Esophagus muscularis mucosa (tissue), 4 donors: ENCODE measurements around the gene KRTAP5-4. TPM values are rescaled to one million over a fixed set of nuclear protein-coding genes. Genes with fewer than 3 reads are reported as not detected.
"Not testable (repeated sequence)": the region's sequence is repeated elsewhere in the genome, so short reads cannot be mapped to it uniquely, and the experiment has no call there.

Experiments used
- DNase-seq: peaks from one replicate; pipeline ENCODE4 v3.0.0-alpha.2; 2017; ENCODE audit errors: extremely low spot score
- H3K27ac ChIP-seq, 4 donors: fragments of 200-600 bp; sonication (generic); replicated peaks in 1 of 4; 1 replicate in 3 of 4; 2 replicates in 1 of 4; pipeline ENCODE4 v1.5.1; 2016 to 2019; ENCODE audit warnings: mild to moderate bottlenecking in 1 of 4
- H3K27me3 ChIP-seq, 4 donors: fragments of 200-600 bp; sonication (generic); one replicate each; pipeline versions ENCODE4 v1.5.1 to v1.6.0; 2016 to 2019
- H3K36me3 ChIP-seq, 4 donors: fragments of 200-600 bp; sonication (generic); one replicate each; pipeline ENCODE4 v1.5.1; 2016 to 2019
- H3K4me1 ChIP-seq, 4 donors: fragments of 200-600 bp; sonication (generic); one replicate each; pipeline ENCODE4 v1.5.1; 2016 to 2019
- H3K4me3 ChIP-seq, 4 donors: fragments of 200-600 bp; sonication (generic); 1 replicate in 2 of 4; 2 replicates in 2 of 4; pipeline ENCODE4 v1.5.1; 2016 to 2019; ENCODE audit warnings: mild to moderate bottlenecking in 4 of 4, moderate library complexity in 1 of 4
- H3K9me3 ChIP-seq, 4 donors: fragments of 200-600 bp; sonication (generic); 1 replicate in 3 of 4; 2 replicates in 1 of 4; pipeline ENCODE4 v1.5.1; 2016 to 2019
- CTCF ChIP-seq, 3 experiments: fragments of 200-600 bp in 2 of 3; fragments of 450-650 bp in 1 of 3; sonication (generic) in 2 of 3; IDR thresholded peaks; one replicate each; pipeline ENCODE4 v1.5.1; 2017 to 2019; ENCODE audit warnings: antibody characterized with exemption in 3 of 3, mild to moderate bottlenecking in 2 of 3, moderate library complexity in 1 of 3
- EP300 ChIP-seq: sonication (generic); formaldehyde crosslinking; IDR thresholded peaks from one replicate; pipeline ENCODE4 v1.6.1; 2017; ENCODE audit warnings: antibody characterized with exemption
- POLR2A ChIP-seq: fragments of 450-650 bp; IDR thresholded peaks from one replicate; pipeline ENCODE4 v1.6.1; 2017; ENCODE audit warnings: antibody characterized with exemption, moderate library complexity, mild to moderate bottlenecking, low read depth
- POLR2AphosphoS5 ChIP-seq, 2 donors: sonication (generic); formaldehyde crosslinking; IDR thresholded peaks; one replicate each; pipeline ENCODE4 v1.6.1; 2017; ENCODE audit warnings: antibody characterized with exemption in 2 of 2
- WGBS: methylation state at CpG from one replicate; pipeline ENCODE4 v1.1.5; 2018; 5-methylcytosine and 5-hydroxymethylcytosine counted together
- intact Hi-C: fragments of 100-400 bp; cut with DNase I; formaldehyde crosslinking; loops from one replicate; pipeline ENCODE4 v1.15.1; 2023
- total RNA-seq, 4 donors: library from RNA; depleted of rRNA; stranded (reverse); fragments of >200 nt; gene quantifications; one replicate each; pipeline versions ENCODE4 v1.1.0 to v1.2.1, GENCODE V29; 2016

KRTAP5-4 gene
- total RNA-seq, 4 donors from 2014 or later, result not detected

- intact Hi-C loops, result no loop called here
- no peak for TF ChIP-seq EP300
- no peak for TF ChIP-seq POLR2AphosphoS5 (IDR thresholded peaks at IDR 0.05)
- no peak for TF ChIP-seq CTCF (IDR thresholded peaks at IDR 0.05)
- no peak for TF ChIP-seq POLR2A
Measured at GRCh38 chr11:1586699-1587098, 35.2 kb downstream of the KRTAP5-4 start.

GRCh38 chr11:1584661-1585370 is 37.1 kb downstream of the KRTAP5-4 start, which contains the start of gene KRTAP5-1:
Gene KRTAP5-1 (minus strand): TSS chr11:1585283. CDS start chr11:1585249, 34 bp downstream.
- WGBS, result 53% methylated on average over 2 of the region's 9 CpGs
- DNase-seq, result not testable (repeated sequence)

More at GRCh38 chr11:1586699-1587098, 35.2 kb downstream of the KRTAP5-4 start:
- Histone ChIP-seq H3K36me3 (no peaks in the 10 kb centered on the region), H3K4me1 (no peaks in the 10 kb centered on the region), H3K27me3 (peaks cover 0 to 5% (median 0%) of the 10 kb centered on the region in 4 donors), H3K4me3 (no peak overlapping the region), H3K9me3 (no peaks in the 10 kb centered on the region), H3K27ac (no peak overlapping the region)
- DNase-seq, result no peak
- WGBS, result 88% methylated on average over 2 of the region's 2 CpGs

GRCh38 chr11:1582909-1583308 is 39.0 kb downstream of the KRTAP5-4 start:
- H3K4me1 ChIP-seq, H3K27me3 ChIP-seq, H3K27ac ChIP-seq, DNase-seq, H3K9me3 ChIP-seq, intact Hi-C loops, H3K4me3 ChIP-seq, H3K36me3 ChIP-seq: not testable (repeated sequence)
- WGBS, result 76% methylated on average over 2 of the region's 2 CpGs

More at GRCh38 chr11:1584661-1585370, 37.1 kb downstream of the KRTAP5-4 start, which contains the start of gene KRTAP5-1:
- H3K9me3 ChIP-seq, H3K4me1 ChIP-seq, H3K27me3 ChIP-seq, intact Hi-C loops, H3K36me3 ChIP-seq, H3K4me3 ChIP-seq, H3K27ac ChIP-seq: not testable (repeated sequence)

GRCh38 chr11:1581976-1582375 is 40.0 kb downstream of the KRTAP5-4 start:
- Histone ChIP-seq H3K27ac (no peak overlapping the region), H3K4me1 (no peaks in the 10 kb centered on the region), H3K9me3 (peaks cover 0 to 10% (median 4%) of the 10 kb centered on the region in 4 donors), H3K4me3 (no peak overlapping the region), H3K27me3 (peaks cover 0 to 4% (median 0%) of the 10 kb centered on the region in 4 donors), H3K36me3 (no peaks in the 10 kb centered on the region)
- DNase-seq, result no peak
- TF ChIP-seq POLR2A (no peak), POLR2AphosphoS5 (IDR thresholded peaks at IDR 0.05) (no peak), EP300 (no peak)
- 82% methylated on average over 9 of the region's 9 CpGs for WGBS
- intact Hi-C loops, result no loop called here

- H3K27me3 ChIP-seq, result peaks cover 0 to 6% (median 2%) of the 10 kb centered on the region in 4 donors
- intact Hi-C loops, result no loop called here
- peaks cover 0 to 10% (median 4%) of the 10 kb centered on the region in 4 donors for H3K9me3 ChIP-seq
- TF ChIP-seq EP300, result no peak
- TF ChIP-seq CTCF (IDR thresholded peaks at IDR 0.05), result no peak
- TF ChIP-seq POLR2A, result no peak
- no peak for TF ChIP-seq POLR2AphosphoS5 (IDR thresholded peaks at IDR 0.05)
- no peak overlapping the region for H3K4me3 ChIP-seq
- H3K36me3 ChIP-seq, result no peaks in the 10 kb centered on the region
- H3K4me1 ChIP-seq, result peaks cover 20 to 28% (median 26%) of the 10 kb centered on the region in 4 donors
- no peak for DNase-seq
- 82% methylated on average over 6 of the region's 6 CpGs for WGBS
- H3K27ac ChIP-seq, result no peak overlapping the region
Measured at GRCh38 chr11:1576825-1577224, 45.1 kb downstream of the KRTAP5-4 start.

GRCh38 chr11:1575756-1576155 is 46.2 kb downstream of the KRTAP5-4 start:
- intact Hi-C loops, H3K4me3 ChIP-seq, DNase-seq, H3K36me3 ChIP-seq, H3K27ac ChIP-seq: not testable (repeated sequence)
- Histone ChIP-seq H3K4me1 (peaks cover 27 to 37% (median 34%) of the 10 kb centered on the region in 4 donors), H3K9me3 (peaks cover 0 to 10% (median 4%) of the 10 kb centered on the region in 4 donors), H3K27me3 (peaks cover 0 to 11% (median 2%) of the 10 kb centered on the region in 4 donors)
- WGBS, result 88% methylated on average over 16 of the region's 16 CpGs
